Medulla oblongata (tissue), 1 donor: ENCODE results near the gene RNASEH2B.

Experiments used
- DNase-seq: peaks from one replicate; pipeline ENCODE4 v3.0.0-alpha.2; 2015; ENCODE audit errors: extremely low spot score

The RNASEH2B gene

GRCh38 chr13:50995854-50996253 is 86.3 kb downstream of the RNASEH2B start:
- DNase-seq: no peak

DNA sequence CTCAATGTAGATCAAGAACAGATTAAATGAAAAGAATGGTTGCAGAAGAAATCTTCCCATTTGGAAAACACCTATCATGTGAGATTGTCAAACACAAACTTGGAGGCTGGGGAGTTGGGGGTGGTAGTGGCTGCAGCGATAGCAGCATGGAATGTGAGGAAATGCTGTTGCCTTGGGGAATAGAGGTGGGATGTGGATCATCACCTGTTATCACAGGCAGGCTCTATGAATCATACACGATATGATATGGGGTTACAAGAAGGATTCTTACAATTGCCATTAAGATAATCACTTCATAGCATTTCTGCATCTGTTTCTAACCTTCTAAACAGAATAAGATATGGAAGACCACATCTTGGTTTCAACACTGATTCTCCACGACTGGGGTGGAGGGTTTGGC is 88.7 kb downstream of the RNASEH2B start:
- no peak for DNase-seq

DNA sequence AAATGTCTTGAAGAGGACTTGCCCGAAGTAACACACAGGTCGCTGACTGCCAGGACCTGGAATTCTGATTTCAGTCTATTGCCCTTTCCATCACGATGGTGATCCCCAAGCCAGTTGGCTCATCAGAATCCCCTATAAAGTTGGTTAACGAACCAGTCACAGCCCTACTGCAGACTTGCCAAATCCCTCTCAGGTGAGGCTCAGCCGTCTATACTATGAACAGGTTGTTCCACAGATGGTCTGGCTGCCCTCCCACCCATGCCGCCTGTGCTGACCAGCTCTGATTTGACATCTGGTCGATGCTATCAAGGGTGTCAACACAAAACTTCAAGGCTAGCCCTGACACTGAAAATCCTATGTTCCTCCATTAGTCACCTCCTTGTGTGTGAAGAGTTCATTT is 90.0 kb downstream of the RNASEH2B start:
- DNase-seq: no peak

- no peak for DNase-seq
These were observed 90.5 kb downstream of the RNASEH2B start for GRCh38 chr13:51000061-51000460.

GRCh38 chr13:51000571-51001260 is 91.1 kb downstream of the RNASEH2B start:
- peak; percentile 30 for DNase-seq

GRCh38 chr13:51001335-51001734 is 91.7 kb downstream of the RNASEH2B start:
- DNase-seq: no peak

GRCh38 chr13:51002736-51003135 is 93.1 kb downstream of the RNASEH2B start:
- DNase-seq: no peak

GRCh38 chr13:51003642-51004041 is 94.1 kb downstream of the RNASEH2B start:
- DNase-seq: no peak

DNA sequence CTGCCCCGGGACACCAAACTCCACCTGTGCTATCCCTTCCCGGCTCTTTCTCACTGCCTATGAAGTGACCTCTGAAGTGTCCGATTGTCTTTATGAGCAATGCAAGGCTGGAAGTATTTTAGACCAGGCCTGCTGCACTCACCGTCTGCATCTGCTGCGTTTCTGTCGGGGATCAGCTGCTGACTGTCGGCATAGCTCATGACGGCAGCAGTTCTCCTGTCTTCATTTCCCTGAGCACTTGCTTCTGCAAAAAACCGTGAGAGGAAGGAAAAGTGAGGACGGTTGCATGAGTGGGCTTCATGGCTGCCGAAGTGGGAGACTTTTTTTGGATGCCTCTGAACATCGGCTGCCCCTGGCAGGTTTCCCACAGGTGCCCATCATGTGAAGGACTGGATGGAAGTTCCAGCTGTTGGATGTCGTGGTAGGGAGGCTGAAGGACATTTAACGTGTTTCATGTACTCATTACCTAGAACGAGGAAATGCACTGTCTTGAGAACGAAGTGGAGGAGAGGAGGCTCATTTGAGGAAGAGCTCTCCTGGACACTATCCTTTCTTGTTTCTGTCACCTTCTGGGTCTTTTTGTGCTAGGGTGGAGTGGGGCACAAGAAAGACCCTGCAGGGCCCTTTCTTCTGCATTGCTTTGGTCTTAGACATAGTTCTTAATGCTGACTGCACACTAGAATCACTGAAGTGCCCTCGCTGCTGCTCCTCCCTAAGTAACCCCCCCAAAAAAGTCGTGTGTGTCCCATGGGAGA is 94.7 kb downstream of the RNASEH2B start:
- DNase-seq: no peak

GRCh38 chr13:51004918-51005460 is 95.4 kb downstream of the RNASEH2B start:
- no peak for DNase-seq

GRCh38 chr13:51005566-51005965 is 96.0 kb downstream of the RNASEH2B start:
- no peak for DNase-seq
